Right forelimb (tissue), 1 donor: Measurements from ENCODE around the gene CFAP100.

Experiments
- DNase-seq: peaks from one replicate; pipeline ENCODE4 v3.0.0-alpha.2; 2018

Gene CFAP100

DNA sequence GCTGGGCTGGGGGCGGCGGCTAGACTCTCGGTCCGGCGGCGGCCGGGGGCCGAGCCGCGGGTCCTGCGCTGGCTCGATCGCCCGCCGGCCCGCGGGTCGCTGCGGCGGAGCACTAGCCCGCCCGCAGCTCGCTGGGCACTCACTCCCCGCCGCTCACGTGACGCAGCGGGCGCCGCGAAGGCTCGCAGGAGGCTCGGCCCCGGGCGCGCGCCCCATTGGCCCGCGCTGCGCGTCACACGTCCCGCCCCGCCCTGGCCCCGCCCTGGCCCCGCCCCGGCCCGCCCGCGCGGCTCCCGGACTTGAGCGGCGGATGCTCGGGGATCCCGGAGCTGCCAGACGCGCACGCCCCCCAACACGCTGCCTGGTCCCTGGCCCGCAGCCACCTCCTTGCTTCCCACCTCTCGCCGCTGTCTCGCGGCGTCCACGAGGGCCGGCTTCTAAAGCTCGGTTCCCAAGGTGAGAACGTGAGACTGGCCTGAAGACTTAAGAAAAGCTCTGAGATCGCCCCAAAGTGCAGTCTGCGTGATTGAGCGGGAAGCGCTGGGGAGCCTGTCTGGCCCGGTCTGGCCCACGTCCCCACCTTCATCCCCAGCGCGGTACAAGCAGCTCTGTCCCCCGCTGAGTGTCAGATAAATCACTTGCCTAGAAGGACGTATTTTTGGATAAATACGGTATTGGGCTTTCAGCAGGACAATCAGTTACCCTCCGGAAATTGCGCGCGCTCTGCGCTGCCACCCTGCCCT lies 37.2 kb upstream of the CFAP100 start, which contains the start of gene KLF15:
Gene KLF15, minus strand, starts transcription at position 114 of the 743 bp plus-strand sequence. CDS start 4,486 bp downstream, outside the sequence.
- peak; percentile 90 for DNase-seq

DNA sequence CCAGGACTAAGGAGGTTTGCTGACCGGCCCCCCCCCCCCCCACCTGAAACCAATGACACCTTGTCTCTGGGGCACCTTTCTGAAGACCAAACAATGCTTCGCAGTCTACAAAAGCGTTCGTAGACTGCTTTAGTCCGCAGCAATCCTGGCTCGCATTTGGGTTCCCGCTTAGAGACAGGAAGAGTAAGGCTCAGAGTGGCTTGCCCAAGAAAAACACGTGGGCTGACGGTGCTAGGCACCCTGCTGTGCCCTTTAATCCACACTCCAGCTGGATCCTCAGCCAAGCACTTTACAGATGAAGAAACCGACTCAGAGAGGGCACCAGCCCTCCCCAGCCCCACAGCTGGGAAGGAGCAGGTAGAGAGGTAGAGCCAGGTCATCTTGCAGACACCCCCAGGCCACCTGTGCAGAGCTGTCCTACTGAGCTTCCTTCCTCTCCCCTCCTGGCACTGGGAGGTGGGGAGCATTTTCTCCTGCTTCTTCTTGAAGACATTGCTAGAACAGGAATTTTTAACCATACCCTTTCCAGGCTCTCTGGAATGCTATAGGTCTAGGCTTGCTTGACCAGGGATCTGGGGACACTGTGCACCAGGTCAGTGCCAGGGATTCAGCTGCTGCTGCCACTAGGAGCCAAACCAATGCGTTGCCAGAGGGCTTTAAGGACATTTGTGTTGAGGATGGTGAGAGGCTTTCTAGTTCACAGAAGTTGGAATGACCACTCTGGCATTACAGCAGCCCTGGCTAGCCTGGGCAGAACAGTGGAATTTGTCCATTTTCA lies 36.5 kb upstream of the CFAP100 start:
- no peak for DNase-seq

DNA sequence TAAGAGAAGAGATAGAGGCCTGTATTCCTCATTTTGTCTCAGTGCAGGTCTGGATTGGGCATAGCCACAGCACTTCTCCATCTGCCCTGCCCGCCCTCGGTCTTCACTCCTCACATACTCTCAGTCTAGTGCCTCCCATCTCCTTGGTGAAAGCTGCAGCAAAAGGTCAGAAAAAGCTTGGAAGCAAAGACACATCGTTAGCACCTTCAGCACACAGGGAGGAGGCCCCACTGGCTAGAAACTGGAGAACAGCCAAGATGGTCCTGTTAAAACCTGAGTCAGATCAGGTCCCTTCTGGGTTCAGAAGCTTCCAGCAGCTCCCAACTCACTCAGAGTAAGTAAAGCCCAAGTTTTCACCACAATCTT lies 35.9 kb upstream of the CFAP100 start:
- DNase-seq, result no peak

DNA sequence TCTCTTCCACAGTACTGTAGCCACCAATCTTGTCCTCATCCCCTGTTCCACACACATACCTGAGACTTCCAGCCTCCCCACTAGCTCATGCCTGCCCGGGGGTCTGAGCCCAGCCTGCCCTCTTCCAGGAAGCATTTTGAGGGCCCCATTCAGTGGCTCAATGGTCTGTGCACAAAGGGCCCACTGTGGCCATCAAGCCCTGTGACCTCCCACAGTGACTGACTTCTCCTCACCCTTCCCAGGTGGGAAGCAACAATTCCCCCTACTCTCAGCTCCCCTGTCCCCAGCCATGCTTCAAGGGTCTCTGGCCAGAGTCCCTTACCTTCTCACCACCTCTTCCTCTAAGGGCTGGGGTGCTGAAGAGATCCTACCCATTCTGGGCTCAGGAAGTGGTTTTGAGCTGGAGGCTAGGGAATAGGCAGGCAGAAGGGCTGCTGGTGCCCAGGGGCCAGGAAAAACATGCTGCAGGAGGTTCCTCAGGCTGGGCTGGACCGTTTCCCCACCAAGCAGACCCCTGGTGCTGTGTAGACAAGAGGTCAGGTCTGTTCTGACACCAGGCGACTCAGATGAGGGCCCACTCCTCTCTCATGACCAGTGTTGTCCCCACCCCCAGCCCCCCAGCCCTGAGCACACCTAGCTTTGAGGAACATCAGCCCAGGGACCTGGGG lies 34.5 kb upstream of the CFAP100 start:
- no peak for DNase-seq

DNA sequence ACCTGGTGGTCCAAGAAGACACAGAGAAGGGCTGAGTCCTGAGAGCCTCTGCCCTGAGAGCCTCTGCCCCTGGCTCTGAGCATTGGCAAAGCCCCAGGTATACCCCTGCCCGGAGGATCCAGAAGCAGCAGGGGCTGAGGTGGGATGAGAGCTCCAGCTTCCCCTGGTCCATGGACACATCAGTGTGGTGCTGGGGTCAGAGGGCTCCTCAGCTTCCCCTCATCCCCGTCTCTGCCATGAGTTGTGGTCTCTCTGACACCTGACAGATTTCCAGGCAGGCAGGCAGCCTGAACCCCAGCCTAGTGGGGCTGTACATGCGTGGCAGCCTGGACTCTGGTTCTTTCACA lies 34.0 kb upstream of the CFAP100 start:
- DNase-seq, result no peak

DNA sequence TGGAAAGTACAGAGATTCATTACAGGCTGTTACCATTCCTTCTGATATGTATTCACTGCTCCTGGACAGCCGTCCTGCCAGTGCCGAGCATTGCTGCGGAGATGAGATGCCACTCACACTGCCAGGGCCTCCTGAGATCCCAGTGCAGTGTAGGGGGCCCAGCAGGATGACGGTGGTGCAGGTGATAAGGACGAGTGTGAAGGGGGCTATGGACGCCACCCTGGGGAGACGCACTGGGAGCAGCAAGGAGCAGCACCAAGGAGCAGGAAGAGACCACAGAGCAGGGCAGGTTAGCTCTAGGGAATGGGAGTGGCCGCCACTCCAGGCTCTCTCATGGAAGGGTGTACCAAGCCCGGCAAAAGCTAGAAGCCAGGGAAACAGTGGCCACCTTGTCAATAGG lies 33.5 kb upstream of the CFAP100 start:
- no peak for DNase-seq

DNA sequence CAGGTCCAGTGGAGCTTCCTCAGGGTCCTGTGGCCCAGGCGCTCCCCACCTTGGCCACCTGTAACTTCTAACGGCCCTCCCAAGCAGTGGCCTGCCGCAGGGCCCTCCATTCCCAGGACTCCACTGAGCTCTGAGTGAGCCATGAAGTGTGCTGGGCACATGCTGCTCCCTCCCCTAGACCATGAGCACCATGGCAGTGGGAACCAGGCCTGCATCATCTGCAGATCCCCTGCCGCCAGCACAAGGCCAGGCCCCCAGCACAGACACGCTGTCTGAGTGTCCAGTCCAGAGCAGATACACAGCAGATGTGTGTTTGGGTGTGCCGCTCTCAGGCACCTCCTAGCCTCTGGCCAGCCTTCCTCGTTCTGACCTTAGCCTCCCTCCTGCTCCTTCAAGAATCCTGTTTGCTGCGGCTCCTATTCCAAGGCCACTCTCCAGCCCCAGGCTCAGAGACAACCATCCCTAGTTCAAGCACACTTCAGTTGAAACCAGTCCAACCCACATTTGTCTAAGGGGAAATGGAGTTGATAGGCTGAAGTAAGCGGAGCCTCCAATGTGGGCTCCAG lies 30.5 kb upstream of the CFAP100 start:
- DNase-seq, result no peak

DNA sequence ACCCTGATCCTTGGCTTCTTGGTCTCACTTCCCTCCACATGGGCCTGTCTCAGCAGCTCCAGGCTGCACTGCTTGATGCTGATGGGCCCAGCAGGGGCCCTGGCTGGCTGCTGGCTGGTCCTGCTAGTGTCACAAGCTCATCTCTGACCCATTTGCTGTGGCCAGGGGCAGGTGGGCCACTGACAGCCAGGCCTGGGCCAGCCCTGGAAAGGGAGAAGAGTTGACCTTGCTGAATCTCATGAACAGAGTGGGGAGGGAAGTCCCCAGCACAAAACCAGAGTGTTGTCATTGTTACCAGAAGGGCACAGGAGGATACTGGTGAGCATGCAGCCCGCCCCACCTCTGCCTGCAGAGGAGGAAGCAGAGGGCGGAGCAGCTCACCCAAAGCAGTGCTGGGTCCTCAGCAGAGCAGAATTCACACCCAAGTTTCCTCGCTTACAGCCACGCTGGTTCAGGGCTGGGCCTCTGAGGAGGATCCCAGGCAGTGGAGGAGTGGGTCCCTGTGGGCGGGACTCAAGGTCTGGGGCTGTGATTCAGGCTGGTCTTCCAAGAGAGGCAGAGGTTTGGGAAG lies 29.9 kb upstream of the CFAP100 start:
- DNase-seq, result no peak

DNA sequence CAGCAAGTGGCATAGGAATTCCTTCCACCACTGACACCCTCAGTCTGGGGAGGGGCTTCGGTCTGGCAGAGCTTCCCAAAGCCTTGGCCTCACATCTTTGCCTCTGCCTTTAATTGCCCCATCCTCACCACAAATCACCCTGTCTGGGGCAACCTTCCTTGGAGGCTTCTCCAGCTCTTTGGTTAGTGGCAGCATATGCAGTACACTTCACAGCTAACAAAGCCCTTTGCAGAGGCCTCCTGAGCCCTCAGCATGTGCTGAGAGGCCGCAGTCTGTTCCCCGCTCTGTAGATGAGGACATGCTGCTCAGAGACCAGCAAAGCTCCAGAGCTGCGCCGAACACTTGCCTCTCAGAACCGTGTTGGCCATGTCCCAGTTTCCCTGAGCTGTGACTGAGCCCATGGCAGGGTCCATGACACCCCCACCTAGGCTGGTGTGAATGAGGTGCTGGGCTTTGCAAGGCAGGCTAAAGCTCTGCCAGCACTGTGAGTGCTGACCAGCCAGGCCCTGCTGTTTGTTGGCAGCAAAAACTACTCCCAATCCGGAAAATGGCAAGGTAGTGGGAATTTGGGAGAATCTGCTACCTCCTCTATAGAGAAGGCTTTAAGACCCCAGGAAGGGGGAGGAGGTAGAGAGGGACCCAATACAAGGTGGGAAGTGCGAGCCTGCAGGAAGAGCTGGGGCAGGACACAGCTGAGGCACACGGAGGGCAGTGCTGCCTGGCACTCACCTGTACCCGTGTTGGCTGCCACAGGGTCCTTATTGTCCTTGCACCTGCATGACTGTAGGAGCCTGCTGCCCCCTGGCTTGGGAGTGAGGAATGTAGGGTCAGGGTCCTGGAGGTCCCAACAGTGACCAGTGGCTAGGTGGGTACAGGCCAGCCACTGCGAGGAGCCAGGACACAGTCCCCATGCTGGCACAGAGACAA lies 29.1 kb upstream of the CFAP100 start:
- DNase-seq, result no peak

DNA sequence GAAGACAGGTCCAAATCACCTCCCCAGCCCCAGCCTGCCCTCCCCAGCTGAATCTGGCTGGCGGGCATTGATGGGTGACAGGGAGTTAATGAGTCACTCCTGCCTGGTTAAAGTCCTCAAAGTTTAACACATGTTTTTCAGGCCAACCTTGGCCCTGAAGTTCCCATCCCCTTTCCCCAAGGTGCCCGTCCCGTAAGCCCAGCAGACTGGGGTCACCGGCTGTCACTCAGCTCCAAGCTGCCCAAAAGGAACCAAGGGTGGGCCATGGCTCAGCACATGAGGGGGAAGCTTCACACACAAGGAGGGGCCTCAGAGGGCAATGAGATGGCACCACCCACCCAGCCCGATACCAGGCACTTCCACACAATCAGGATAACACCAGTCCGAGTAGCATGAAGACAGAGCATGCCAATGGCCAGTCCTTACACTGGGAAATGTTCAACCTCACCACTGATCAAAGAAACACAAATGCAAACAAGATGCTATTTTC lies 27.3 kb upstream of the CFAP100 start:
- no peak for DNase-seq

DNA sequence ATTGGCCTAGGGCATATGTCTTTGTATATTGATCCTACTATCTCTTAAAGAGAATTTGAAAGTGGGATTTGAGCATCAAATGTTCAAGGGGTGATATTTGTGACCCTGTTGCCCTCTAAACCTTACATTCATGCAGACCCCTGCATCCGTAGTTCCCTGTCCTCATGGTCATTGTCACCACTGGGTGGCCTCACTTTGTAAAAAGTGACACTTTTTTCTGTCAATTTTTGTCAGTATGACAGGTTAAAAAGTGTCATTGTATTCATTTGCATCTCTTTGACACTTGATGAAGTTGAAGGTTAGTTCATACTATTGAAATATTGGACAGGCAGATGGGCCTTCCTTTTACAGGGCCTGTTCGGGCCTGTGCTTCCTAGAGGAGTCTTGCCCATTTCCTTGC lies 25.2 kb upstream of the CFAP100 start:
- DNase-seq, result no peak

DNA sequence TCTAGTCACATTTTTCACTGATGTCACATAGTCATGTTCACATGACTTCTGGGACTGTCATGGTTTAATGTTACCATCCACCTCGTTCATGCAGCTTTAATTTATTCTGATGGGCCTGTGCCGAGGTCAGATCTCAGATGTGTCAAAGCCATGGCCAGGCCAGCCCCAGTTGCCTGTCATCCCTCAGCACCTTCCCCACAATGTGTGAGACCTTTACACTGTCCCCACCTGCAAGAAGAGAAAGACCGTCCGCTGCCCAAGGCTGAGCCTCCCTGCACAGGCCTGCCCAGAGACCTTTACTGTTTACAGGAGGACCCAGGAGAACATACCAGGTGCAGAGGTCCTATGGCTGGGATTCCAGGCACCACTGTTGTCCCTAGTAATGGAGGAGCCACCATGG lies 24.7 kb upstream of the CFAP100 start:
- no peak for DNase-seq

DNA sequence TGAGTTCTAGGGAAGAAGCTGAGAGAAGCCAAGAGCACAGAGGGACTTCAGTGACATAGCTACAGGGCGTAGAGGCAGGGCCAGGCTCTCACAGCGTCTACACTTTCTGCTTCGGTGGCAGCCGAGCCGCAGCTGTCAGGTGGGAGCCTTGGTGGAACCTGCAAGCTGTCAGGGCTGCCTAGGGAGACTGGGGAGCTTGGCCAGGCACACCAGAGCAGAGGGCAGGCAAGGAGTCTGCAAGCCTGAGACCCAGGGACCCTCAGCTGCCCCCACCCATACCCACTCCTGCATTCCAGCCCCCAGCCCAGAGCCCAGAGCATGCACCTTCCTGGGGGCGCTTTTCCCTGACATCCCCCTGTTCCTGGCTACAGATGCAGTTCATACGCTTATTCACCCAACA lies 24.1 kb upstream of the CFAP100 start:
- no peak for DNase-seq

DNA sequence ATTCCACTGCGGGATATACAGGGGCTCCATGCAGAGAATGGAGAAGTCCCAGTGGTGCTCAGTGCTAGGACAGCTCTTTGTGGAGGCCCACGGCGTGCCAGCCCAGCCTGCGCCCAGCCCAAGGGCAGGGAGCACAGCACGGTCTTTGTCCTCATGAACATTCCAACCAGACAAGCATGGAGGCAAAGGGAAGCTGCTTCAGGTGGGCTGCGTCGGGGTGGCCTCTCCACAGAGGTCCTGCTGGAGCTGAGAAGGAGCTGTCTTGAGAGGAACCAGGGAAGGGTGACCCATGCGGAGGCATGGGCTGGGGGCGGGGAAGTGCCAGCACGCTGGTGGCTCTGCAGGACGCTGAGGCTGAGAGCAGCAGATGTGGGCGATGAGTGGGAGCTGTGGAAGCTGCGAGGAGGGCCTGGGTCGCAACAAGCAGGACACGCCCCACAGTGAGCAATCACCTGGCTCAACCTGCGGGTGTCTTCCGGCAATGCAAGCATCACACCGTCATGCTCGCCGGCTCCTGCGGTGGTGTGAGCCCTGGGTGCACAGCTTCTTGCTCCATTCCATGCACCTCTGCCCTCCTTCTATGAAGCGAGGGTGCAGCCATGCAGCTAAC lies 23.5 kb upstream of the CFAP100 start:
- DNase-seq, result no peak

DNA sequence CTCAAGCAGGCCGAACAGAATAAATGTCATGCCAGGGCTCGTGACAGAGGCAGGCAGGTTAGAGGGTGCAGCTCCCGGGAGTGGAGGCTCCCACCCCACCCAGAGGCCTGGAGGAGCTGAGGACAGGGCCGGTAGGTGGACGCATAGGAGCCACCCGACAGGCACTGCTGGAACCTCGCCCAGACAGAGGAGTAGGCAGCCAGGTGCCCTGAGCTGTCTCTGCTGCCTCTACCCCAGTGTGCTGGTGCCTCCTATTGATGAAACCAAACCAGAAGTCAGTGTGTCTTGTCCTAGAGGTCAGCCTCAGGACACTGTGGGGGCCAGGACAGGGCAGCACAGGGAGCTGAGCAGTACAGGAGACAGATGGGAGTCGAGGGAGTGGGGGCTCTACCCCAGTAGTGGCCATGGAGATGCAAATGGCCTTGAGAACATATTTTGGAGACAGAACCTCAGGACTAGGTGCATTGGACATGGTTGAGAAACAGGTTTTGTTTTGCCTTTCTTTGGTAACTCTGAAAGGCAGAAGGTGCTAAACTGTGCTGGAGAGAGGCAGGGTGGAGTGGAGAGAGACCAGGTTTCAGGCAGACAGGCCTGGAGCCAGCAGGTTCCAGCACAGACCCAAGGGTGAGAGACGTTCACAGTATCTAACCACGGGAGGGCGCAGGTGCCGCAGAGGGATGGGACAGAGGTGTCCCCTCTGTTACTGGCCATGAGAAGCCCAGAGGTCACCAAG lies 22.1 kb upstream of the CFAP100 start:
- DNase-seq, result no peak

DNA sequence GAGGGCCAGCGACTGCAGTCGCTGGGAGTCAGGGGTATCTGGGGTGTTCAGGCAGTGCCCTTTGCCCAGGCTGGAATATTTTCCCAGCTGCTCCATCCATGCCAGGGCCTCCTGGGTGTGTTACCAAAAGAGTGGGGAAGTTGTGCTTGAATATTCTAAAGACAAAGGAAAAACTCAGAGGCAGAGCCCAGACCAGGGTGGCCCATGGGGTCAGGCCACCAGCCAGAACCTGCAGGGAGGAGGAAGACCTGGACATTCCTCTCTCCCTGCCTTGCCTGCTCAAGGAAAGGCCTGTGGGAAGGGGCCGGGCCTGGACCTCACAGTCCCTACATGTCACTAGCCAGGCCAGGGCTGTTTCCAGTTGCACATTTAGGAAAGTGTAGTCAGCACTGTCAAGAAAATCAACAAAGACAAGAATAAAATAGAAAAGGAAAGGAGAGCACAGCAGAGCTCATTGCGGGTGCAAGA lies 21.5 kb upstream of the CFAP100 start:
- no peak for DNase-seq

DNA sequence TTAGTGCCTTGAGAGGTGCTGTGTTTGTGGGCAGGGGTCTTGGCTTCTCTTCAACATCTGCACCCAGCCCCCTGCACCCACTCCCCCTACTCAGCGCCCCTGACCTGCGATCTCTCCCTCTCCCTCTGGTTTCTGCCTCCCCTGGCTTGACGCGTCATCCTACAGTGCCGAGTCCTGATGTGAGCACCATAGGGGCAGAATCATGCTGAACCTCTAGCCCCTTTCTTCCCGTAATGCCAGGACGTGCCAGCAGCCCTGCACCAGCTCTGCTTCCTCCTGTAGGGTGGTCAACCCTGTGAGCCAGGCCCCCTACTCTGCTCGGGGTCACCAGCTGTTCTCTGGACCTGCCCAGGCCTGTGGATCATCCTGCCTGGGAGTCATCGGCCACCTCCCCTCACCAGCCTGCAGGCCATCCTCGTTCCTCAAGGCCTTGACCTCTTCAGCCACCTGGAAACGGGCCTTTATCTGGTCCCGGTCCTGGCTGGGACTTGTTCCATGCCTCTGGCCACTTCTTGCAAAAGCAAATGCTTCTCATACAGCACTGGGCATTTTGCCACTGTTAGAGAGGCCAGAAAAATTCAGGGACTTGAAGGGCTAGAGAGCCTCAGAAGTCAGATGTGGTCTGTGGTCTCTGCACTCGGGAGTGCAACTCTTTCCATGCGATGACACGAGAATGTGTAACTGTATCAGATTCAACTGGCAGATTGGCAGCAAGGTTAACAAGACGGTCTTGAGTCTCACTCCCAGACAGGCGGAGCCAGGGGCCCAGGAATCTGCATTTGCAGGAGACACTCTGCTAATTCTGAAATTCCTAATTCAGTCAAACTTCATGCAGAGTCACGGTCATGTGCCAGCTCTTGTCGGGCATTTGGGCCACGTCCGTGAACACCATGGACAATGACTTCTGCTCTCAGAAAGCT lies 20.8 kb upstream of the CFAP100 start:
- no peak for DNase-seq

DNA sequence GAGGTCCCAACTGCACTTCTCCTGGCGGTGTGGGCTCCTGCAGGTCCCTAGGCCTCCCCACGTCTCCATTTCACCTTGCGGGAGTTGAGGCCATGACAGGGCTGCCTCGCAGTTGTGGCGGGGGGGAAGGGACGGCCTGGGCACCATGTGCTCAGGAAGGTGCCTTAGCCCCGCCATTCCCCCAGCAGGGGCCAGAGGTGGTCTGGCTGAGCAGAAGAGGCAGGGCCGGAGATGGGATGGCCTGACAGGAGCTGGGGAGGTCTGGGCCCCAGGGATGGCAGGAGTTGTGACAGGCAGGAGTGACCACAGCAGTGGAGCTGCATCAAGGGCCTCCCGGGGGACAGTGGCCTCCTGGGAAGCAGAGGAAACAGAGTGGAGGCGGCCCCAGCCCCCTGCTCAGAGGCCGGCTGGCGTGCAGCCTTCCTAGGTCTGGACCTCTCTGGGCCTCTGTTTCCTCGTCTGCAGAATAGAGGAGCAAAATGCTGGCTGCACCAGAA lies 18.8 kb upstream of the CFAP100 start:
- no peak for DNase-seq

DNA sequence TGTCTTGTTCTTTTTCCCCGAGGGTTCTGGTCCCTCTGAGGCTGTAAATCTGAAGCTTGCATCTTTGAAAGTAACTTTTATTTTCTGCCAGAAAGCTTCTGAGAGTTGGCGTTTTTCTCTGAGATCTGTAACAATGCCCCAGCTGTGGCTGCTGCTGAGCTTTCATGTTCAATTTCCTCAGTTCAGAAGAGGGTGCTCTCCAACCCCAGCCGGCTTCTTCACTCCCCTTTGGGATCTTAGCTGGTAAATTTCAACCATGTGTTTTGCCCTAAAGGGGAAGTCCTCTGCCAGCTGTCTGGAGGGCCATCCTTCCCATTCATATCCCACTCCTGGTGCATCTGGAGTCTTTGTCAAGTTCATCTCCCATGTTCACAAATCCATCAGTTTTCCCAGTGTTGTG lies 18.3 kb upstream of the CFAP100 start:
- DNase-seq, result no peak
